ENCODE measurements around the gene LRRC75B.
"Not testable (repeated sequence)": the region's sequence is repeated elsewhere in the genome, so short reads cannot be mapped to it uniquely, and the experiment has no call there.

Gene LRRC75B

DNA sequence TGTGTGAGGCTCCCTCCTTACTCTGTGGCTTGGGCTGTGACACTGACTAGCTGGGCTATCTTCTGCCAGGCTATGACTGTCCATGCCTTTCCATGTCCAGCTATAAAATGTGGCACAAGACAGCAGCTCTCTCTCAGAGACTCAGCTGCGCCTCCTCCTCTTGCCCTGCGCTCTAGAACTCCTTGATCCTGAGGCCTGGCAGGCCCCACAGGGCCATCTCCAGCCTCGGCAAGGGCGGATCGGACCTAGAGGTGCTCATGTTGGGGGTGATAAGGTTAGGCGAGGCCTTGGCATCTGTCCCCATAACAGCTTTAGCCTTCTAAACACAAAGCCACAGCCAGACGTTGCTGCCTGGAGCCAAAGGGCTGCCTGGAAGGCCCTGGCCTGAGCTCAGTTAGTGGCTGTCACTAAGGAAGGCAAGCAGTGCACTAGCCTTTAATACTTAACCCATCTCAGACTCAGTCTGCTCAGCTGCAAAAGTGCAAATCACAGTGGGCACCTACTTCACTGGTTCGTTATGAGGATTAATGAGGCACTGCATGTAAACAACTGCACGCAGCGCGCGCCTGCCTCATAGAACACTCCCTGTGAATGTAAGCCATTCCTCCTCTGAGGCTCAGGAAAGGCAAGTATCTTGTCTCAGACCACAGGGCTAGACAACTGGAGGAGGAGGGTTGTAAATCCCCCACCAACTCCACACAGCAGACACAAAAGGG is 39.1 kb downstream of the LRRC75B start:
- DNase-seq (ENCODE audit: low read depth) = no peak

DNA sequence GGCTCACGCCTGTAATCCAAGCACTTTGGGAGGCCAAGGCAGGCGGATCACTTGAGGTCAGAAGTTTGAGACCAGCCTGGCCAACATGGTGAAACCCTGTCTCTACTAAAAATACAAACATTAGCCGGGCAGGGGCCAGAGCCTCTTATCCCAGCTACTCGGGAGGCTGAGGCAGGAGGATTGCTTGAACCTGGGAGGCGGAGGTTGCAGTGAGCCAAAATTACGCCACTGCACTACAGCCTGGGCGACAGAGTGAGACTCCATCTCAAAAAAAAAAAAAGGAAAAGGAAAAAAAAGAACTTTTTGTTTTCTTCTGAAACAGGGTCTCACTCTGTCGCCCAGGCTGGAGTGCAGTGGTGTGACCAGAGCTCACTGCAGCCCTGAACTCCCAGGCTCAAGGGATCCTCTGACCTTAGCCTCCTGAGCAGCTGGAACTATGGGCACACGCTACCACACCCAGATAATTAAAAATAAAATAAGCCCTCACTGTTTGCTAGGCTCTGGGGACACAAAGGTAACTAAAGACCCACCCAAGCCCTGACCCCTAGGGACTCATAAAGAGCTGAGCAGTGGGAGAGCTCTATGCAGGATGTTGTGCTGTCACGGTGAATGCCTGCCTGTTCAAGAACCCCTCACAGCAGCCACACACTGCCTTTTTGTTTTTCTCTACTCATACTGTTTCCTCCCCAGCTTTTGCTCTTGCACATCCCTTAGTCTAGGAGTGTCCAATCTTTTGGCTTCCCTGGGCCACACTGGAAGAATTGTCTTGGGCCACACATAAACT is 40.2 kb downstream of the LRRC75B start:
- DNase-seq (ENCODE audit: low read depth) = not testable (repeated sequence)

GRCh38 chr22:24550902-24551435 is 41.9 kb downstream of the LRRC75B start:
- no peak for DNase-seq (ENCODE audit: low read depth)

DNA sequence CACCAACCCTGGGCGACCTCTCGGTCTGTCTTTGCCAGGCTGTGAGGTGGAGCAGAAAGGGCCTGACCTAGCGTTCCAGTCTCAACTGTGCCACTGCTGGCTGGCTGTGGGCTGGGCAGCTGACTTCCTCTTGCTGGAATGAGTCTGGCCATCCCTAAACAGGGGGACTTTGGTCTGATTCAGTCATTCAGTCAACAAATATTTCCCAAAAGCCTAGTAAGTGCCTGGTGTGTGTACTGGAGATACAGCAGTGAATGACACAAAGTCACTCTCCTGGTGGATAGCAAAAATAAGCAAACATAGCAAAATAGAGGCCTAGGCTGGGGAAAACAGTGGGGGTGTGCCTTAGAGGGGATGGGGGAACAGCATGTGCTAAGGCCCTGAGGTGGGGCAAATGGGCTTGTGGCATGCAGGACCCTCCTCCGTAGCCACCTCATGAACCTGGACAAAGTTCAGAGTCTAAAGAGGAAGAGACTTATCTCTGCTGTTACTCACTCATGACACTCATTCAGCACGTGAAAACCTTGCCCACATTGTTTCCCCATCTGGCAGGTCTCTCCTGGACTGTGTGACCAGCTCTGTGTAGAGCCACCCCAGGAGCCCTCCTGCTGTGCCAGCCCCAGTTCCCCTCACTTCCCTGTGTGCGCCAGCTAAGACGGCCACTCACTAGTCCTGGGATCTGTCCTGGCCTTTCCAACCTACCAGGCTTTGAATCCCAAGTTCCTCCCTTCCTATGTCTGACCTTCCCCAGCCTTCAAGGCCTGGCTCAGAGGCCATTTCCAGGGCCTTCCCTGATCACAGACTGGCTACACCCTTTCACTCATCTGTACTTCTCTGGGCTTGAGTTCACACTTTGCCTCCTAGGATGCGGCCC is 42.6 kb downstream of the LRRC75B start:
- DNase-seq (ENCODE audit: low read depth) = no peak

DNA sequence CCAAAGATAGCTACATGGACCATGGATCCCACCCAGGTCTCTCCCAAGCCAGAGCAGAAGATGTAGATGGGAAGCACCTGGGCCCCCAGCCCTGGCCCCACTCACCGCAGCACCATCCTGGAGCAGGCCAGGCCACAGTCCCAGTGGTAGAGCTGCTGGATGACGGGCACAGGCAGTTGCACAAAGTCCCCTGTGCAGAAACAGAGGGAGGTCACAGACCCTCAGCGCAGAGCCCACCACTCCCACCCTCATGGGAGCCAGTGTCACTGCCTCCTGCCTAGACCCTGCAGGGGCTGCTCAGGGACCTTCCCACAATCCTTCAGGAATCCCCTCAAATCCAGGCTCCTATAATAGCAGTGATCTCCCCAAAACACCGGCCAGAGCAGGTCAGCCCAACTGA is 44.1 kb downstream of the LRRC75B start:
- no peak for DNase-seq (ENCODE audit: low read depth)

DNA sequence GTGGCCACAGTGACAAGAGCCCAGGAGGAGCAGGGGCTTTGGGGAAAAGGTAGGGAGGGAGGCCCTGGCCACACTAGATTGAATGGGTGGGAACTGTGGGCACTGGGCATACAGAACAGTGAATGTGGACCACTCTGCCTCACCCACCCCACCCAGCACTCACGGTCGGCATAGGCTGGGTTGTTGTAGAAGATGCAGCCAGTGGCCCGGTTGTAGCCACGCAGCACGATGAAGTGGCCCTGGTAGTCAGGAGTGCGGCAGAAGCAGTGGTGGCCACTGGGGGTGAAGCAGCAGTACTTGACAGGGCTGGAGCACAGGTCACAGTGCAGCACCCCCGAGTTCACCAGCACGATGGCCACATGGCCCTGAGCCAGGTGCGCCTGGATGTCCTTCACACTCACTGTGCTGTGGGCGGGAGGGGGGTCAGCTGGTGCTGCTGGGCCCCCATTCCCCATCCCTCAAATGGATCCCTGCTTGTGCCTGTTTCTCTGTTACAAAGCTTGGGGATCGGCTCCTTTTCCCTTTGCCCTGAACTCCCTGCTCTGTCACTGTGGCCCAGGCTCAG is 49.1 kb downstream of the LRRC75B start:
- DNase-seq (ENCODE audit: low read depth) = no peak

DNA sequence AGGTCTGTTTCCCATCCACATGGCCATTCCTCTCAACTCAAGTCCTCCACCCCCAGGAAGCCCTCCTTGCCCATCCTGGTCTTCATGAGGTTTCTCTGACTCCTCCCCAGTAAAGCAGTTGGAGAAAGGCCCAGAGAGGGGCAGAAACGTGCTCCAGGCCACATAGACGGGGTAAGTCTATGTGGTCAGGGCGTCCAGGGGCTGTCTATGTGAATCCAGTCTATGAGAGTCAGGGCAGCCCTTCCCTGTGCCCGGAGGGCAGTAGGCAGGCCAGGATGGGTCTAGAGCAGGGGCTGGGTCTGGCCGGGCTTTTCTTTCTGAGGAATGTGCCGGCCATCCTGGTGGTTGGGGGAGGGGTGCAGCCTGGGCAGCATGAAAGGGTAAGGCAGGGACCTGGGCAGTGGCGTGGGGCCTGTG is 49.7 kb downstream of the LRRC75B start:
- DNase-seq (ENCODE audit: low read depth) = no peak

DNA sequence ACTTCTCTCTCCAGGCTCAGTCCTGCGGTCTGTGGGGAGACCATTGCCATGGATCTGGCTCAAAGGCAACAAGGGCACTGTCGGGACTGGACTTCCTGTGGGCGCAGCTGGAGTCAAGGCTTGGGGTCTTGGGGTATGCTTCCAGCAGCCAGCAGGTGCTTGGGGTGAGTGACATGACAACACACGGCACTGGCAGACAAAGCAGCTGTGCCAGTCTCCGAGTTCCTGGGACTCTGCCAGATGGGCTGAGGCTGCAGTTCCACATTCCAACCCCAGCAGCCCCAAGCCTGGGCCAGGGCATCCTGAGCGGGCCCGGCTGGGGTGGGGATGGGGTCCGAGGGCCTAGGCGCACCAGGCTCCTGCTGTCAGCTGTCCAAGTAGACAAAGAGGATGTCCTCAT is 50.2 kb downstream of the LRRC75B start:
- no peak for DNase-seq (ENCODE audit: low read depth)

- no peak for DNase-seq (ENCODE audit: low read depth)
Observed at GRCh38 chr22:24541681-24542515, 51.0 kb downstream of the LRRC75B start.

DNA sequence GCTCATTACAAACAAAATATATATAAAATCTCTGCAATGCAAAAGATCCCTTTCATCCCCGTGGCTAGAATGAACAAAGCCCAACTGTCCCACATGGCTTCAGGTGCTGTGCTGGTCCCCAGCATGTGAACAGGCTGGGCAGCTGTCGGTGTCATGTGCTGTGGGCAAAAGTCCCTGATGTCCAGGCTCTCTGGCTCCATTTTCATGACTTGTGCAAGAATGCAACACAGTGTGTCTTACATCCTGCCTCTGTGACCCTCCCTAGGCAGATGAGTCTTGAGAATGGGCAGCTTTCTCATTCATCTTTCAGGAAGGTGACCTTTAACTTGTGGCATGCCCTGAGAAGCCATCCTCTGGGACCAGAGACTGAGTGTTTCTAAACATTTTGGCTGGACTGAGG is 52.4 kb downstream of the LRRC75B start:
- no peak for DNase-seq (ENCODE audit: low read depth)

- DNase-seq (ENCODE audit: low read depth) = no peak
Observed at GRCh38 chr22:24536089-24536488, 56.8 kb downstream of the LRRC75B start.
